ENCODE measurements around the gene BRPF1.

BRPF1 gene, protein sequence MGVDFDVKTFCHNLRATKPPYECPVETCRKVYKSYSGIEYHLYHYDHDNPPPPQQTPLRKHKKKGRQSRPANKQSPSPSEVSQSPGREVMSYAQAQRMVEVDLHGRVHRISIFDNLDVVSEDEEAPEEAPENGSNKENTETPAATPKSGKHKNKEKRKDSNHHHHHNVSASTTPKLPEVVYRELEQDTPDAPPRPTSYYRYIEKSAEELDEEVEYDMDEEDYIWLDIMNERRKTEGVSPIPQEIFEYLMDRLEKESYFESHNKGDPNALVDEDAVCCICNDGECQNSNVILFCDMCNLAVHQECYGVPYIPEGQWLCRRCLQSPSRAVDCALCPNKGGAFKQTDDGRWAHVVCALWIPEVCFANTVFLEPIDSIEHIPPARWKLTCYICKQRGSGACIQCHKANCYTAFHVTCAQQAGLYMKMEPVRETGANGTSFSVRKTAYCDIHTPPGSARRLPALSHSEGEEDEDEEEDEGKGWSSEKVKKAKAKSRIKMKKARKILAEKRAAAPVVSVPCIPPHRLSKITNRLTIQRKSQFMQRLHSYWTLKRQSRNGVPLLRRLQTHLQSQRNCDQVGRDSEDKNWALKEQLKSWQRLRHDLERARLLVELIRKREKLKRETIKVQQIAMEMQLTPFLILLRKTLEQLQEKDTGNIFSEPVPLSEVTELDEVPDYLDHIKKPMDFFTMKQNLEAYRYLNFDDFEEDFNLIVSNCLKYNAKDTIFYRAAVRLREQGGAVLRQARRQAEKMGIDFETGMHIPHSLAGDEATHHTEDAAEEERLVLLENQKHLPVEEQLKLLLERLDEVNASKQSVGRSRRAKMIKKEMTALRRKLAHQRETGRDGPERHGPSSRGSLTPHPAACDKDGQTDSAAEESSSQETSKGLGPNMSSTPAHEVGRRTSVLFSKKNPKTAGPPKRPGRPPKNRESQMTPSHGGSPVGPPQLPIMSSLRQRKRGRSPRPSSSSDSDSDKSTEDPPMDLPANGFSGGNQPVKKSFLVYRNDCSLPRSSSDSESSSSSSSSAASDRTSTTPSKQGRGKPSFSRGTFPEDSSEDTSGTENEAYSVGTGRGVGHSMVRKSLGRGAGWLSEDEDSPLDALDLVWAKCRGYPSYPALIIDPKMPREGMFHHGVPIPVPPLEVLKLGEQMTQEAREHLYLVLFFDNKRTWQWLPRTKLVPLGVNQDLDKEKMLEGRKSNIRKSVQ (N-terminal part only)

DNA sequence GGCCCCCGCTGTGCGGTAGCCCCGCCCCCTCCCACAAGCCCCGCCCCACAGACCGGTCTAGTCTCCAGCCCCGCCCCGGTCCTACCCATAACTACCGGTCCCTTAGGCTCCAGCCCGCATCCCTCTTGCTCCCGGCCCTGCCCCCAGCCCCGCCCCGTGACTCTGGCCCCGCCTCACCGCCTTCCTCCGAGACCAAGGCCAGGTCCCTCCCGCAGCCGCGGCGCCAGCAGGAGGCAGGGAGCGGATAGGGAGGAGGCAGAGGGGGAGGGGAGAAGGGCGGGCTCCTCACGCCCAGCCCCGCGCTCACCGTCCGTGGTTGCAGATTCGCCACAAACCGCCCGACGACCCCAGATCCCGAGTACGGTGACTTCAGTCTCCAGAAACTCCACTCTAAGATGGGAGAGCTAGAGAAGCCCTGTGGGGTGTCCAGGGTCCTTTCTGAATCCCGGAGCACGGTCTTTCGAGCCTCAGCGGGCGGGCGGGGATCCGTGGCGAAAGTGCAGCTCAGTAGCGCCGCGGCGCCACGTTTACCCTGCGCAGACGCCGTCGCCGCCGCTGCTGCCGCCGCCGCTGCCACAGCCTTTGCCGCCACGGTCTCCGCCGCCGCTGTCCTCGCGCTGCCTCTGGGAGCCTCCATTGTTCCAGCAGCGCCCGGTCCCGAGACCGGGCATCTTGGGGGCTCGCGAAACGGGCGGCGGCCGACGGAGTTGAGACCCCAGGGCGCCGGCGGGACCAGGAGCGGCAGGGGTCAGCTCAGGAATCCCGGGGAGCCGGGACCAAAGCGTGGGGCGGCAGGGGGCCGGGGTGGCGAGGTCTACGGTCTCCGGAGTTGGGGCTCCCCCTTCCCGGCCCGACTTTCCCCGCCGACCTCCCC is at the start of gene BRPF1:
BRPF1 (plus strand) TSS at position 530 of the 874 bp plus-strand sequence. CDS start 2,406 bp downstream, outside the sequence.
- H3K4me3 ChIP-seq (ENCODE audit: low read depth, low read length): peak within 1 kb of the TSS; percentile 98
- H3K4me1 ChIP-seq (ENCODE audit: control insufficient read depth, insufficient read depth, low read length): peaks cover 13% of the 10 kb centered on the region
- H3K27ac ChIP-seq (ENCODE audit: low read depth, low read length): peak within 1 kb of the TSS; percentile 98
- H3K36me3 ChIP-seq (ENCODE audit: control insufficient read depth, insufficient read depth, low read length): peaks cover 24% of the 10 kb centered on the region
- H3K27me3 ChIP-seq (ENCODE audit: control insufficient read depth, insufficient read depth, low read length): no peaks in the 10 kb centered on the region
- peak within 1 kb of the TSS; percentile 100 for H3K9ac ChIP-seq (ENCODE audit: low read depth, low read length)
- H3K9me3 ChIP-seq (ENCODE audit: control insufficient read depth, insufficient read depth, low read length): no peaks in the 10 kb centered on the region

DNA sequence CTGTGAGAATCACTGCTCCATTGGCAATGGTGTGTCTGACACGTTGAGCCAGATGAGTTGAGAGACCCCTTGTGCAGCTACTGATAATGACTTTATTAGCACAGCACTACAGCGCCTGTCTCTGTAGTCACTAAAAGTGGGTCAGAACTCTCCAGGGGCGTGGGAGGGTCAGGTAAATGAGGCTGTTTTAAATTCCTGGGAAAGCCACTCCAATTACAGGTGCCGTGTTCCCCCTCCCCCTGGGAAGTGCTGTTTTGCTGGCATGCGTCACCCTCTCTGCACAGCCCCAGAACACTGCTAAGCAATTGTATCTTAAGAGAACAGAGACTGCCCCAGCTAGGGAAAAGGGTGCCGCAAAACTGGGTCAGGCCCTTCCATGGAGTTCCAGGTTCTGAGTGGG is 49.4 kb upstream of the BRPF1 start:
- Histone ChIP-seq H3K36me3 (ENCODE audit: control insufficient read depth, insufficient read depth, low read length) (peaks cover 95% of the 10 kb centered on the region), H3K9ac (ENCODE audit: low read depth, low read length) (no peak overlapping the region), H3K4me1 (ENCODE audit: control insufficient read depth, insufficient read depth, low read length) (no peaks in the 10 kb centered on the region), H3K4me3 (ENCODE audit: low read depth, low read length) (no peak overlapping the region), H3K27me3 (ENCODE audit: control insufficient read depth, insufficient read depth, low read length) (no peaks in the 10 kb centered on the region), H3K27ac (ENCODE audit: low read depth, low read length) (no peak overlapping the region), H3K9me3 (ENCODE audit: control insufficient read depth, insufficient read depth, low read length) (no peaks in the 10 kb centered on the region)

DNA sequence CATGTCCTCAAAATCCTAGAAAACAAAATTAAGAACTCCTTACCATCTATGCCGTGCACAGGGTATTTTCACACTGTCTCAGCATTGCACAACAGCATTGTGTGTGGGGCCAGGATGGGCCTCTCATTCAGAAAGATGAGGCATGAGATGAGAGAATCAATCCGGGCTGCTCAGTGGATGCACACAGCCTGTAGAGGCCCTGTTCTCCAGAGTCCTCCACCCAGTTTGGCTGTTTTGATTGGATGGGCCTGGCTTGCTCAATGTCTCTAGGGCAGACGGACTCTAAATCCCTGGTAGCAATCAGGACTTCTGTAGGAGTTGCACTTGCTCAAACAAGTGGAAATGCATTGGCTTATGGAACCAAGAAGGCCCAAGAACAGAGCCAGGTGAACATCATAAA is 48.1 kb upstream of the BRPF1 start:
- Histone ChIP-seq H3K4me1 (ENCODE audit: control insufficient read depth, insufficient read depth, low read length) (no peaks in the 10 kb centered on the region), H3K9ac (ENCODE audit: low read depth, low read length) (no peak overlapping the region), H3K9me3 (ENCODE audit: control insufficient read depth, insufficient read depth, low read length) (no peaks in the 10 kb centered on the region), H3K36me3 (ENCODE audit: control insufficient read depth, insufficient read depth, low read length) (peaks cover 95% of the 10 kb centered on the region), H3K4me3 (ENCODE audit: low read depth, low read length) (no peak overlapping the region), H3K27ac (ENCODE audit: low read depth, low read length) (no peak overlapping the region), H3K27me3 (ENCODE audit: control insufficient read depth, insufficient read depth, low read length) (no peaks in the 10 kb centered on the region)

DNA sequence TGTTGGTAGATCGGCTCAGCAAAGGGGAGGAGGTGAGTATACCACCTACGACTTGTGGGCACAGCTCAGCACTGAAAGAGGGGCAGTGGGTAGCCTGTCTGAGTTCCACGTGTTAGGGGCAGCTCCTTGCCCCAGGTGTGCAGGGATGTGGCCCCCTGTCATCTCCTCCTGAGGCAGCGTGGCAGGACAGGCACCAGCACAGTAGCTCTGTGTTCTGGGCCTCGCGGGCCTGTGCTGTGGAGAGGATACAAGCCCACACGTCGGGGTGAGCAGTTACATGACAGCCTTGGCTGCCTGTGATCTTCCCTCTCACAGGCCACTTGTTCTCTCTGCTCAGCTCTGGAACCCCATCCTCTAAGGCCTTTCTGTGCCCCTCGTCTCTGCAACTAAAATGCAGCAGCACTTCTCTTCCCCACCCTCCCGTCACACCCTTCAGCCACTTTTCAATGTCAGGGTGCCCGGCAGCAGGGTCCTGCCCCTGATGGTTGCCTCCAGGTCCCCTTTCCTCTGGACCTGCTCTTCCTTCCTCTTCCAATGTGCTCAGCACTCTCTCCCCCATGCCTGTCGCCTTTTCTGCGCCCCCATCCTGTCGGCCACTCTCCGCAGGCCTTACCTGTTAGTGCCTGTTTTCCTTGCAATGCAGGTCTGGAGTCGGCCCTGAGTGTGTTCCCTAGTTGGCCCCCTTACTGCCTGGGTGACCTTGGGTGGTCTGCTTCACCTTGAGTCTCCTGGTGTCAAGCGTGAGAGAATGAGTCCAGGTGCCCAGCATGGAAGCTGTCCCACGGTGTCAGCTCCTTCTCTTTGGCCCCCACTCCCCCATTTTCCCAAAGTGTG is 46.1 kb upstream of the BRPF1 start:
- Histone ChIP-seq H3K4me1 (ENCODE audit: control insufficient read depth, insufficient read depth, low read length) (no peaks in the 10 kb centered on the region), H3K36me3 (ENCODE audit: control insufficient read depth, insufficient read depth, low read length) (peaks cover 96% of the 10 kb centered on the region), H3K27me3 (ENCODE audit: control insufficient read depth, insufficient read depth, low read length) (no peaks in the 10 kb centered on the region), H3K9ac (ENCODE audit: low read depth, low read length) (no peak overlapping the region), H3K27ac (ENCODE audit: low read depth, low read length) (no peak overlapping the region), H3K4me3 (ENCODE audit: low read depth, low read length) (no peak overlapping the region), H3K9me3 (ENCODE audit: control insufficient read depth, insufficient read depth, low read length) (no peaks in the 10 kb centered on the region)

DNA sequence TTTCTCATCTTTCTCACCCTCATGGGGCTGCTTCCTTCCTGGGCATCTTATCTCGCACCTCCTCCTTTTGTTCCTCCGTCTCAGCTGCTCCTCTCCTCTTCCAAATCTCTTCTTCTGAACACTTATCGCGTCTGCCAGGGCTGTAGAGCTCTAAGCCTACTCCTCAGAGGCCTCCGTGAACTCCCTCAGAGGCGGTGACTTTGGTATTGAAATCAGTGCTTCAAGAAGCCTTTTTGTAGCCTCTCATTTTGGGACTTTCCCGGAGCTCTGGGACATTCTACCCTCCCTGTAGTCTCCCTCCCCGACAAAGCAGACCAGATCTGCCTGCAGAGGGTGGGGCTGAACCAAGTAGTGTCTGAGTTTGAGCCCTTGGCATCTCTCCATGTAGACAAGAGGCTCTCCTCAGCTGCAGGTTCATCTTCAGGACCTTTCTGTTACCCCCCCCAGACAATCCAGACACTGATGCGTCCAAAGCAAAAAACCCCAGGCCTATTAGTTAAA is 45.4 kb upstream of the BRPF1 start:
- Histone ChIP-seq H3K9me3 (ENCODE audit: control insufficient read depth, insufficient read depth, low read length) (no peaks in the 10 kb centered on the region), H3K4me1 (ENCODE audit: control insufficient read depth, insufficient read depth, low read length) (no peaks in the 10 kb centered on the region), H3K27me3 (ENCODE audit: control insufficient read depth, insufficient read depth, low read length) (no peaks in the 10 kb centered on the region), H3K36me3 (ENCODE audit: control insufficient read depth, insufficient read depth, low read length) (peaks cover 97% of the 10 kb centered on the region), H3K4me3 (ENCODE audit: low read depth, low read length) (no peak overlapping the region), H3K27ac (ENCODE audit: low read depth, low read length) (no peak overlapping the region), H3K9ac (ENCODE audit: low read depth, low read length) (no peak overlapping the region)

DNA sequence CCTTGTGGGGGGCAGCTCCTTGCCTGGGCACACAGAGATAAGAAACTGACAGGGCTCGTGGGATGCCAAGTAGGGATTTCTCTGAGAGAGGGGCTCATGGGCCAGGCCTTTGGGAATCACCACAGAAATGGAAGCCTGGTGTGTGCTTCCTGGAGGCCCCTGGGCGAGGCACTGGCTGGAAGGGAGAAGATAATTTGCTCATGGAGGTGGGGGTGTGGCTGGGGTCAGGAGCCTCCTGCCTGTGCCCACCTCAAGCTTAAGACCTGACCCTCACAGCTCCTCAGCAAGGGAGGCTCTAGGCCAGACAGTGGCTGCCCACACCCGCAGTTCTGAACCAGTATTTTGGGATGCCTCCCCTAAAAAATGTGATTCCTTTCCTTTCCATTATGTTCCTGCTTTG is 44.8 kb upstream of the BRPF1 start:
- Histone ChIP-seq H3K27me3 (ENCODE audit: control insufficient read depth, insufficient read depth, low read length) (no peaks in the 10 kb centered on the region), H3K36me3 (ENCODE audit: control insufficient read depth, insufficient read depth, low read length) (peaks cover 96% of the 10 kb centered on the region), H3K27ac (ENCODE audit: low read depth, low read length) (no peak overlapping the region), H3K9ac (ENCODE audit: low read depth, low read length) (no peak overlapping the region), H3K4me1 (ENCODE audit: control insufficient read depth, insufficient read depth, low read length) (no peaks in the 10 kb centered on the region), H3K4me3 (ENCODE audit: low read depth, low read length) (no peak overlapping the region), H3K9me3 (ENCODE audit: control insufficient read depth, insufficient read depth, low read length) (no peaks in the 10 kb centered on the region)

DNA sequence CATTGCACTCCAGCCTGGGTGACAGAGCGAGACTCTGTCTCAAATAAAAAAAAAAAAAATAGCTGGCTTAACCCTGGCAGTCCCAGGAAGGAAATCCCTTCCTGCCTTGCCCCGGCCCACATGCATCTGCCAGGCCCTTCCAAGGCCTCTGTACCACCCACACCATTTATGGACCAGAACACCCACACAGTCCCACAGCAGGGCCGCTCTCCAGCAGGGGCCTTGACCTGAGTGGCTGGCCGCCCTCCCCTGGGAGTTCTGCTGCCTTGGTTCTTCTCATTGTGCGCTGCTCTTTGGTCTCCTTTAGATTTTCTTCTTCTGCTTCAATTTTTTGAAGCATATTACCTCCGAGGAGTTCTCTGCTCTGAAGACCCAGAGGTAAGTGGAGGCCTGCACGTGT is 44.0 kb upstream of the BRPF1 start:
- Histone ChIP-seq H3K27ac (ENCODE audit: low read depth, low read length) (no peak overlapping the region), H3K9me3 (ENCODE audit: control insufficient read depth, insufficient read depth, low read length) (no peaks in the 10 kb centered on the region), H3K4me3 (ENCODE audit: low read depth, low read length) (no peak overlapping the region), H3K9ac (ENCODE audit: low read depth, low read length) (no peak overlapping the region), H3K4me1 (ENCODE audit: control insufficient read depth, insufficient read depth, low read length) (no peaks in the 10 kb centered on the region), H3K36me3 (ENCODE audit: control insufficient read depth, insufficient read depth, low read length) (peaks cover 92% of the 10 kb centered on the region), H3K27me3 (ENCODE audit: control insufficient read depth, insufficient read depth, low read length) (no peaks in the 10 kb centered on the region)

DNA sequence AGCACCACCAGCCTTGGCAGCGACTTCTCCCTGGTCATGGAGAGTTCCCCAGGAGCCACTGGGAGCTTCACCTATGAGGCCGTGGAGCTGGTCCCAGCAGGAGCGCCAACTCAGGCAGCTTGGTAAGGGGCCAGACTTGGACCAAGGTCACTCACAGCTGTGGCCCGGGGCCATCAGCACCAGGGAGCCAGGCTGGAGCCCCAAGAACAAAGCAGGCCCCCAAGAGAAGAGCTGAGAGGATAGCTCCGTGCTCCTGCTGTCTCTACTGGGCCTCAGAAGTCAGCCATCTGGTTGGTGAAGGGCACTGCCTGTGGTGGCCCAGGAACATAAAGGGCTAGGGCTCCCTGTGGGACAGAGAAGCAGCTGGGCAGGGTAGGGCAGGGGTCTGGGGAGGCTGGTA is 42.6 kb upstream of the BRPF1 start:
- no peak overlapping the region for H3K9ac ChIP-seq (ENCODE audit: low read depth, low read length)
- no peak overlapping the region for H3K27ac ChIP-seq (ENCODE audit: low read depth, low read length)
- H3K36me3 ChIP-seq (ENCODE audit: control insufficient read depth, insufficient read depth, low read length): peaks cover 90% of the 10 kb centered on the region

DNA sequence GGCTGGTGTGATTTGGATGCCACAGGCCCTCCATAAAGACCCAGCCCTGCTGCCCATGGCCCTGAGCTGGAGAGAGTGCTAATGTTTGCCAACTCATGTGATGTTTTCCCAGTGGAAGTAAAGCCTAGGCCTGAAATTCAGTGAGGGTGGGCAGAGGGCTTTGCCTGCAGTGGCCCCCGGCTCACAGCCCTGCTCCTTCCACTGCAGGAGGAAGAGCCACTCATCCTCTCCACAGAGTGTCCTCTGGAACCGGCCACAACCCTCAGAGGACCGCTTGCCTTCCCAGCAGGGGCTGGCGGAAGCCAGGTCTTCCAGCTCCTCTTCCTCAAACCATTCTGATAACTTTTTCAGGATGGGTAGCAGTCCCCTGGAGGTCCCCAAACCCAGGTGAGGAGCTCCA is 41.8 kb upstream of the BRPF1 start:
- Histone ChIP-seq H3K9ac (ENCODE audit: low read depth, low read length) (no peak overlapping the region), H3K4me1 (ENCODE audit: control insufficient read depth, insufficient read depth, low read length) (no peaks in the 10 kb centered on the region), H3K4me3 (ENCODE audit: low read depth, low read length) (no peak overlapping the region), H3K36me3 (ENCODE audit: control insufficient read depth, insufficient read depth, low read length) (peaks cover 82% of the 10 kb centered on the region), H3K27ac (ENCODE audit: low read depth, low read length) (no peak overlapping the region), H3K9me3 (ENCODE audit: control insufficient read depth, insufficient read depth, low read length) (no peaks in the 10 kb centered on the region), H3K27me3 (ENCODE audit: control insufficient read depth, insufficient read depth, low read length) (no peaks in the 10 kb centered on the region)

More for the DNA sequence above, 42.6 kb upstream of the BRPF1 start:
- no peaks in the 10 kb centered on the region for H3K9me3 ChIP-seq (ENCODE audit: control insufficient read depth, insufficient read depth, low read length)
- no peak overlapping the region for H3K4me3 ChIP-seq (ENCODE audit: low read depth, low read length)
- H3K4me1 ChIP-seq (ENCODE audit: control insufficient read depth, insufficient read depth, low read length): no peaks in the 10 kb centered on the region
- H3K27me3 ChIP-seq (ENCODE audit: control insufficient read depth, insufficient read depth, low read length): no peaks in the 10 kb centered on the region

All from HUES48 (cell line).